Coronary artery (tissue), 2 donors: ENCODE measurements around the gene LENG8.

ENCODE experiments used
- DNase-seq: peaks from one replicate; pipeline ENCODE4 v3.0.0-alpha.2; 2017; ENCODE audit warnings: low spot score
- H3K27ac ChIP-seq, 2 donors: fragments of 200-600 bp; sonication (generic); one replicate each; pipeline ENCODE4 v1.5.1; 2016 to 2019
- H3K4me3 ChIP-seq: fragments of 200-600 bp; sonication (generic); 2 replicates; pipeline ENCODE4 v1.5.1; 2016; ENCODE audit warnings: mild to moderate bottlenecking, moderate library complexity
- CTCF ChIP-seq: fragments of 200-600 bp; sonication (generic); IDR thresholded peaks from one replicate; pipeline ENCODE4 v1.5.1; 2019; ENCODE audit warnings: antibody characterized with exemption

LENG8 gene

DNA sequence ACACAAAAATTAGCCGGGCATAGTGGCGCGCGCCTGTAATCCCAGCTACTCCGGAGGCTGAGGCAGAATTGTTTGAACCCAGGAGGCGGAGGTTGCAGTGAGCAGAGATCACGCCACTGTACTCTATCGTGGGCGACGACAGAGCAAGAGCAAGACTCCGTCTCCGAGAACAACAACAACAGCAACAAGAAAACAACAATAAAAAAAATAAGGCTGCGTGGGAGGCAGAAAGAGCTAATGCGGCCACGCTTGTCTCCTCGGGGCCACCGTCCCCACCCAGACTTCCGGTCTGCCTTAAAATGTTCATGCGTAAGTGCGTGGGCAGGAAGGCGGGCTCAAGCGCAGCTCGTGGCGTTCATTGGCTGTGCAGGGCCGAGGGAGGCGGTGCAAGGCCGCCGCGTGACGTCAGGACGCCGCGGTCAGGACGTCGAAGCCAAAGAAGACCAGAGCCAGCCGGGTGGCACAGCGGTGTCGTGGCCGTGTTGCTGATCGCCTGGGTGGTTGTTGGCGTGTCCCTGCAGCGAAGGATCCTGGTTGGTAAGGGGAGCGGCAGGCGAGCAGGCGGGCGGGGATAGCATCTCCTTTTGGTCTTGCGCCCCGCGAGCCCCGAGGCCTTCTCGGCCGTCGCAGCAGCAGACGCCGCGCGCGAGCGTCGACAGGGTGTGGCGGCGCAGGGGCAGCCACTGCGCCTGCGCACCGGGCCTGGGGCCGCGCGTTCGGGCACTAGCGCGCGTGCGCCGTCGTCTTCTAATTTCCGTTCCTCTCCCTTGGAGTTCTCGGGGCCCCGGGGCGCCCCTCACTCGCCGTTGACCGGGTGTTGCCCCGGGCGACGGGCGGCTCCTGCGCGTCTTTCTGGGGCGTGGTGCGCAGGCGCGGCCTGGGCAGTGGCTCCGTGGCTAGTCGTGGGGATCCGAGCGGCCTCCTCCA is at the start of gene LENG8:
TSS of gene LENG8 (plus strand) at position 426 of the 927 bp plus-strand sequence. CDS start 2,146 bp downstream, outside the sequence.
- peak within 1 kb of the TSS; percentile 93 to 99 for H3K27ac ChIP-seq
- no peak for TF ChIP-seq CTCF
- DNase-seq, result peak; percentile 99
- H3K4me3 ChIP-seq, result peak within 1 kb of the TSS; percentile 97

GRCh38 chr19:54400913-54401312 is 48.1 kb upstream of the LENG8 start:
- Histone ChIP-seq H3K4me3 (no peak overlapping the region), H3K27ac (no peak overlapping the region)
- no peak for DNase-seq
- TF ChIP-seq CTCF, result no peak

DNA sequence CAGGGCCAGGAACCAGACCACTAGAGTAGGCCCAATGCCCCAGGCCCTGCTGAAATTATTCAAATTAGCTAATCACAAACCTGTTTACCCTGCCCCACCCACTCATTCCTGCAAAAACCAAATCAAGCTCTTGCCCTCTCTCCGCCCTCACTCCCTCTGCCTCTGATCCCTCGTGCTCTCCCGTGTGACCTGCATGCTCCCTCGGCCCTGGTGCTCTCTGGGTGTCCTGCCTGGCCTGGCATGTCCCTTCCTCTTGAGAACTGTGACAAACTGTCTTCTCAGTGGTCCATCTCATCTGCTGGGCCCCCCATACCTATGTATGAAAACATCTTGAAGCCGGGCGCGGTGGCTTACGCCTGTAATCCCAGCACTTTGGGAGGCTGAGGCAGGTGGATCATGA is 45.9 kb upstream of the LENG8 start:
- no peak for TF ChIP-seq CTCF
- Histone ChIP-seq H3K27ac (no peak overlapping the region), H3K4me3 (no peak overlapping the region)
- no peak for DNase-seq

GRCh38 chr19:54405628-54406027 is 43.4 kb upstream of the LENG8 start:
- DNase-seq, result no peak
- TF ChIP-seq CTCF, result no peak
- H3K27ac ChIP-seq, result no peak overlapping the region
- no peak overlapping the region for H3K4me3 ChIP-seq

DNA sequence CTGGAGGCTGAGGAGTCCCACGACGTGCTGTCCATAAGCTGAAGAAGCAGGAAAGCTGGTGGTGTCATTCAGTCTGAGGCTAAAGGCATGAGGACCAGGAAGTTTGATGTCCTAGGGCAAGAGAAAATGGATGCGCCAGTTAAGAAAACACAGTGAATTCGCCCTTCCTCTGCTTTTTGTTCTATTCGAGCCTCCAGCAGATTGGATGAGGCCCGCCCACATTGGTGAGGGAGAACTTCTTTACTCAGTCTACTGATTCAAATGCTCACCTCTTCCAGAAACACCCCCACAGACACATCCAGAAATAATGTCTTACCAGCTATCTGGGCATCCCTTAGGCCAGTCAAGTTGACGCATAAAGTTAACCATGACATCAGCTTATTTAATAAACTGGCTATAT is 41.2 kb upstream of the LENG8 start:
- TF ChIP-seq CTCF, result no peak
- DNase-seq, result no peak
- H3K4me3 ChIP-seq, result no peak overlapping the region
- no peak overlapping the region for H3K27ac ChIP-seq

- Histone ChIP-seq H3K4me3 (no peak overlapping the region), H3K27ac (no peak overlapping the region)
- DNase-seq, result no peak
- no peak for TF ChIP-seq CTCF
Measured at GRCh38 chr19:54408456-54409026, 40.5 kb upstream of the LENG8 start.

- TF ChIP-seq CTCF, result no peak
- DNase-seq, result no peak
- no peak overlapping the region for H3K4me3 ChIP-seq
- H3K27ac ChIP-seq, result no peak overlapping the region
Measured at GRCh38 chr19:54411033-54411432, 38.0 kb upstream of the LENG8 start.
